Smooth muscle cell (in vitro differentiated cells): ENCODE data around the gene GRK5. TPM values are rescaled to one million over a fixed set of nuclear protein-coding genes. Genes with fewer than 3 reads are reported as not detected.

ENCODE experiments used
- DNase-seq: peaks from one replicate; lab custom pipeline; 2025; ENCODE audit not compliant: unreplicated experiment; lab: John Stamatoyannopoulos, UW
- H2AFZ ChIP-seq: fragments of 200-600 bp; sonication (generic); 2 replicates; pipeline ENCODE4 v1.6.0; 2016; ENCODE audit warnings: antibody characterized with exemption, low read depth, mild to moderate bottlenecking
- H3F3A ChIP-seq: fragments of 200-600 bp; sonication (generic); 2 replicates; pipeline ENCODE4 v1.6.0; 2017; ENCODE audit warnings: antibody characterized with exemption, low read depth
- H3K27ac ChIP-seq: fragments of 200-600 bp; sonication (generic); 2 replicates; pipeline ENCODE4 v1.5.1; 2016; ENCODE audit warnings: low read depth, mild to moderate bottlenecking
- H3K27me3 ChIP-seq: fragments of 200-600 bp; sonication (generic); 2 replicates; pipeline ENCODE4 v1.6.1; 2016; ENCODE audit warnings: low read depth, mild to moderate bottlenecking
- H3K36me3 ChIP-seq: fragments of 200-600 bp; sonication (generic); 2 replicates; pipeline ENCODE4 v1.5.1; 2016; ENCODE audit warnings: low read depth
- H3K4me1 ChIP-seq: fragments of 200-600 bp; sonication (generic); 2 replicates; pipeline ENCODE4 v1.5.1; 2016; ENCODE audit warnings: low read depth
- H3K4me2 ChIP-seq: fragments of 200-600 bp; sonication (generic); 2 replicates; pipeline ENCODE4 v1.6.0; 2016; ENCODE audit warnings: mild to moderate bottlenecking
- H3K4me3 ChIP-seq: fragments of 200-600 bp; sonication (generic); 2 replicates; pipeline ENCODE4 v1.5.1; 2016; ENCODE audit warnings: mild to moderate bottlenecking
- H3K79me2 ChIP-seq: fragments of 200-600 bp; sonication (generic); 2 replicates; pipeline ENCODE4 v1.6.0; 2016; ENCODE audit warnings: low read depth, mild to moderate bottlenecking
- H3K9ac ChIP-seq: fragments of 200-600 bp; sonication (generic); 2 replicates; pipeline ENCODE4 v1.6.0; 2016; ENCODE audit warnings: low read depth
- H3K9me3 ChIP-seq: fragments of 200-600 bp; sonication (generic); replicated peaks from 2 replicates; pipeline ENCODE4 v1.5.1; 2016; ENCODE audit warnings: low read depth
- H4K20me1 ChIP-seq: fragments of 200-600 bp; sonication (generic); 2 replicates; pipeline ENCODE4 v1.6.0; 2016; ENCODE audit warnings: low read depth
- WGBS: methylation state at CpG from one replicate; pipeline ENCODE4 v1.1.7; 2016; ENCODE audit warnings: low lambda C conversion rate; 5-methylcytosine and 5-hydroxymethylcytosine counted together
- polyA plus RNA-seq: library from polyadenylated mRNA; unstranded; fragments of >200 nt; fragmentation: Nextera tagmentation; extraction: Ambion mirVana; gene quantifications from 2 replicates; pipeline ENCODE4 v1.2.1, GENCODE V29; 2016
- total RNA-seq: library from RNA; depleted of rRNA; stranded (reverse); fragments of >200 nt; gene quantifications from 2 replicates; pipeline ENCODE4 v1.2.3, GENCODE V29; 2014
- TF ChIP-seq, protein P1 (sequence below): fragments of 200-600 bp; sonication (generic); IDR thresholded peaks from 2 replicates; pipeline ENCODE4 v1.5.1; 2017; ENCODE audit warnings: borderline replicate concordance, mild to moderate bottlenecking, antibody characterized with exemption; ENCODE audit not compliant: insufficient read depth, poor library complexity, severe bottlenecking

GRK5 gene
- total and polyA plus RNA-seq, 2 experiments from 2014 or later, result 4.4 to 5.2 TPM

DNA sequence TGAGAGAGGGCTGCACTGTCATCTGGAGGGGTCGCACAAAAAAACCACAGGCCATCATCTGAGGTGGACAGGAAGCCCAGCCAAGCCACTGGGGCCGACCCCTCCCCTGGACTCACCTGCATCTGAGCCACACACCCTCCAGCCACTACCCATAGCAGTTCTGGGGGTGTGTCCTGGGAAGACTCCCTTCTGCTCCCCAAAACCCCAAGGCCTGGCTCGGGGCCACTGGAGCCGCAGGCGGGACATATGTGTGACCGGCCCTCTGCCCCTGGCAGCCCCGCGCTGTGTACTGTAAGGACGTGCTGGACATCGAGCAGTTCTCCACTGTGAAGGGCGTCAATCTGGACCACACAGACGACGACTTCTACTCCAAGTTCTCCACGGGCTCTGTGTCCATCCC is 245.0 kb downstream of the GRK5 start:
- H3K4me1 ChIP-seq, result no peaks in the 10 kb centered on the region
- no peaks in the 10 kb centered on the region for H3K36me3 ChIP-seq
- no peaks in the 10 kb centered on the region for H4K20me1 ChIP-seq
- no peak for DNase-seq
- TF ChIP-seq, protein P1, sequence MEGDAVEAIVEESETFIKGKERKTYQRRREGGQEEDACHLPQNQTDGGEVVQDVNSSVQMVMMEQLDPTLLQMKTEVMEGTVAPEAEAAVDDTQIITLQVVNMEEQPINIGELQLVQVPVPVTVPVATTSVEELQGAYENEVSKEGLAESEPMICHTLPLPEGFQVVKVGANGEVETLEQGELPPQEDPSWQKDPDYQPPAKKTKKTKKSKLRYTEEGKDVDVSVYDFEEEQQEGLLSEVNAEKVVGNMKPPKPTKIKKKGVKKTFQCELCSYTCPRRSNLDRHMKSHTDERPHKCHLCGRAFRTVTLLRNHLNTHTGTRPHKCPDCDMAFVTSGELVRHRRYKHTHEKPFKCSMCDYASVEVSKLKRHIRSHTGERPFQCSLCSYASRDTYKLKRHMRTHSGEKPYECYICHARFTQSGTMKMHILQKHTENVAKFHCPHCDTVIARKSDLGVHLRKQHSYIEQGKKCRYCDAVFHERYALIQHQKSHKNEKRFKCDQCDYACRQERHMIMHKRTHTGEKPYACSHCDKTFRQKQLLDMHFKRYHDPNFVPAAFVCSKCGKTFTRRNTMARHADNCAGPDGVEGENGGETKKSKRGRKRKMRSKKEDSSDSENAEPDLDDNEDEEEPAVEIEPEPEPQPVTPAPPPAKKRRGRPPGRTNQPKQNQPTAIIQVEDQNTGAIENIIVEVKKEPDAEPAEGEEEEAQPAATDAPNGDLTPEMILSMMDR, result no peak
- no peaks in the 10 kb centered on the region for H3K27me3 ChIP-seq
- no peaks in the 10 kb centered on the region for H3K9me3 ChIP-seq
- no peak overlapping the region for H3K4me3 ChIP-seq
- H3K27ac ChIP-seq, result no peak overlapping the region
- no peaks in the 10 kb centered on the region for H3F3A ChIP-seq
- H3K4me2 ChIP-seq, result no peak overlapping the region
- no peak overlapping the region for H2AFZ ChIP-seq
- H3K79me2 ChIP-seq, result no peaks in the 10 kb centered on the region
- no peak overlapping the region for H3K9ac ChIP-seq
- WGBS, result 97% methylated on average over 14 of the region's 14 CpGs

DNA sequence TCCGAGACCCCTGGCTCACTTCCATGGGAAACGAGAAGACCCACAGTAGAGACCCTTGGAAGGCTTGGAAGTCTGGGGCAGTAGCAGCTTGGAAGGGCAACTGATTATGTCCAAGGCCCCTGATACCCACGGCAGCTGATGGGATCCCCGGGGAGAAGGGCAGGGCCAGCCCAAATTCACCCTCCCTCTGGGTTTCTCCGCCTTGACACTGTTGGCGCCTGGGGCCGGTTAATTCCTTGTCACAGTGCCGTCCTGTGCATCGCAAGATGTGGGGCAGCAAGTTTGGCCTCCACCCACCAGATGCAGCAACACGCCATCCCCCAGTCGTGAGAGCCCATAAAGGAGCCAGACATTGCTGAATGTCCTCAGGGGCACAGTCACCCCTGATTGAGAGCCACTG is 245.9 kb downstream of the GRK5 start:
- Histone ChIP-seq H3K9ac (no peak overlapping the region), H3K27me3 (no peaks in the 10 kb centered on the region), H3F3A (no peaks in the 10 kb centered on the region), H3K4me2 (no peak overlapping the region), H3K27ac (no peak overlapping the region), H3K9me3 (no peaks in the 10 kb centered on the region), H3K36me3 (no peaks in the 10 kb centered on the region), H3K79me2 (no peaks in the 10 kb centered on the region), H3K4me1 (no peaks in the 10 kb centered on the region), H3K4me3 (no peak overlapping the region), H4K20me1 (no peaks in the 10 kb centered on the region), H2AFZ (no peak overlapping the region)
- TF ChIP-seq, protein P1, result no peak
- 94% methylated on average over 11 of the region's 11 CpGs for WGBS
- no peak for DNase-seq

DNA sequence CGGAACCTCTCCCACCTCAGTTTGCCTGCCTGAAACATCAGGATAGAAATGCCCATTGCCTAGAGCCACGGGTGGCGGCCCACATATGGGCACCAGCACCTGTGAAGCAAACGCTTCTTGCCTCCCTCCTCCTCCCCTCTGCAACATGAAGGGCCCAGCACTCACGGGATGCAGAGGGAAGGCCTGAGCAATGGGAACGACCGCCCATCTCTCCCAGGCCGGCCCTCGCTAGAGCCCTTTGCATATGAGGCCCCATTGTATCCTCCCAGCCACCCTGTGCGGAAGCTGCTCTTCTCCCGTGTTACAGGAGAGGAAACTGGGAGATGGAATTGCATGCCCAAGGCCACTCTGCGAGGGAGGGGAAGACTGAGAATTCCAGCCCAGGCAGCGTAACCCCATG is 246.9 kb downstream of the GRK5 start:
- Histone ChIP-seq H3K9ac (no peak overlapping the region), H3K4me1 (no peaks in the 10 kb centered on the region), H3K9me3 (no peaks in the 10 kb centered on the region), H3K27me3 (no peaks in the 10 kb centered on the region), H3K79me2 (no peaks in the 10 kb centered on the region), H3F3A (no peaks in the 10 kb centered on the region), H3K36me3 (no peaks in the 10 kb centered on the region), H2AFZ (no peak overlapping the region), H3K27ac (no peak overlapping the region), H3K4me2 (no peak overlapping the region), H4K20me1 (no peaks in the 10 kb centered on the region), H3K4me3 (no peak overlapping the region)
- no peak for DNase-seq
- 82% methylated on average over 13 of the region's 13 CpGs for WGBS
- TF ChIP-seq, protein P1, result no peak

DNA sequence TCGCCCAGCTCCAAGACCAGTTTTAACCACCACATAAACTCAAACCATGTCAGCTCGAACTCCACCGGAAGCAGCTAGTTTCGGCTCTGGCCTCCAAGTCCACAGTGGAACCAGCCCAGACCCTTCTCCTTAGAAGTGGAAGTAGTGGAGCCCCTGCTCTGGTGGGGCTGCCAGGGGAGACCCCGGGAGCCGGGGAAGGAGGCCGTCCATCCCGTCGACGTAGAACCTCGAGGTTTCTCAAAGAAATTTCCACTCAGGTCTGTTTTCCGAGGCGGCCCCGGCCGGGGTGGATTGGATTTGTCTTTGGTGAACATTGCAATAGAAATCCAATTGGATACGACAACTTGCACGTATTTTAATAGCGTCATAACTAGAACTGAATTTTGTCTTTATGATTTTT is 247.6 kb downstream of the GRK5 start:
- Histone ChIP-seq H3K9me3 (no peaks in the 10 kb centered on the region), H3K4me3 (no peak overlapping the region), H3K4me1 (no peaks in the 10 kb centered on the region), H3K36me3 (no peaks in the 10 kb centered on the region), H3F3A (no peaks in the 10 kb centered on the region), H4K20me1 (no peaks in the 10 kb centered on the region), H3K79me2 (no peaks in the 10 kb centered on the region), H3K27me3 (no peaks in the 10 kb centered on the region), H3K9ac (no peak overlapping the region), H2AFZ (no peak overlapping the region), H3K27ac (no peak overlapping the region), H3K4me2 (no peak overlapping the region)
- WGBS, result 96% methylated on average over 18 of the region's 18 CpGs
- no peak for DNase-seq
- TF ChIP-seq, protein P1, result no peak
